COLO668 (cell line): Measurements from ENCODE around the gene PALLD.
A peak's percentile ranks its signal among the peaks of the same experiment; 100 is the strongest.
"Not testable (repeated sequence)": the region's sequence is repeated elsewhere in the genome, so short reads cannot be mapped to it uniquely, and the experiment has no call there.

ENCODE experiments used
- DNase-seq: peaks from one replicate; lab custom pipeline; 2025; ENCODE audit not compliant: unreplicated experiment; lab: John Stamatoyannopoulos, UW

Gene PALLD

GRCh38 chr4:168496834-168497233 lies at the start of gene PALLD:
Gene PALLD, plus strand, starts transcription at chr4:168497052.
- peak; percentile 19 for DNase-seq

GRCh38 chr4:168449063-168449462 lies 47.8 kb upstream of the PALLD start:
- DNase-seq, result not testable (repeated sequence)

GRCh38 chr4:168449719-168450452 lies 47.0 kb upstream of the PALLD start:
- no peak for DNase-seq

- no peak for DNase-seq
These were observed 45.5 kb upstream of the PALLD start for GRCh38 chr4:168451331-168451730.

- DNase-seq, result no peak
These were observed 45.0 kb upstream of the PALLD start for GRCh38 chr4:168451744-168452390.

- DNase-seq, result no peak
These were observed 43.7 kb upstream of the PALLD start for GRCh38 chr4:168453146-168453545.

- not testable (repeated sequence) for DNase-seq
These were observed 38.6 kb upstream of the PALLD start for GRCh38 chr4:168458256-168458655.

GRCh38 chr4:168461821-168462220 lies 35.0 kb upstream of the PALLD start:
- DNase-seq, result no peak

- no peak for DNase-seq
These were observed 23.9 kb upstream of the PALLD start for GRCh38 chr4:168472920-168473319.

GRCh38 chr4:168474660-168475320 lies 22.1 kb upstream of the PALLD start:
- DNase-seq, result no peak

GRCh38 chr4:168475745-168476144 lies 21.1 kb upstream of the PALLD start:
- no peak for DNase-seq

GRCh38 chr4:168478868-168479267 lies 18.0 kb upstream of the PALLD start:
- DNase-seq, result no peak

- peak; percentile 27 for DNase-seq
These were observed 15.8 kb upstream of the PALLD start for GRCh38 chr4:168480931-168481611.

- DNase-seq, result no peak
These were observed 13.0 kb upstream of the PALLD start for GRCh38 chr4:168483811-168484210.

- DNase-seq, result no peak
These were observed 12.2 kb upstream of the PALLD start for GRCh38 chr4:168484626-168485025.

GRCh38 chr4:168485156-168485910 lies 11.5 kb upstream of the PALLD start:
- DNase-seq, result no peak

GRCh38 chr4:168486912-168487281 lies 10.0 kb upstream of the PALLD start:
- no peak for DNase-seq

- DNase-seq, result no peak
These were observed 9.4 kb upstream of the PALLD start for GRCh38 chr4:168487282-168488035.

GRCh38 chr4:168488869-168489274 lies 8.0 kb upstream of the PALLD start:
- no peak for DNase-seq

- no peak for DNase-seq
These were observed 7.2 kb upstream of the PALLD start for GRCh38 chr4:168489616-168490015.
